MCF 10A (cell line): ENCODE data around the gene SMYD3. TPM values are rescaled to one million over a fixed set of nuclear protein-coding genes. Genes with fewer than 3 reads are reported as not detected.

Experiments
- BruUV-seq: library from RNA; stranded (reverse); fragments of 400-500 nt; replicated peaks from 2 replicates; lab custom pipeline; 2021; lab: Mats Ljungman, UMichigan
- CTCF ChIA-PET: fragments of 300-600 bp; sonication (Branson Sonifier 250); formaldehyde crosslinking; extraction: SDS; loops from one replicate; lab custom pipeline; 2021; ENCODE audit warnings: antibody characterized with exemption, inconsistent platforms; lab: Yijun Ruan, JAX
- POLR2A ChIA-PET: fragments of 300-600, 350-650 bp; sonication (Branson Sonifier 250); formaldehyde crosslinking; extraction: SDS; loops from one replicate; lab custom pipeline; 2020; ENCODE audit warnings: antibody characterized with exemption, inconsistent platforms; lab: Yijun Ruan, JAX
- DNase-seq: peaks from one replicate; pipeline ENCODE4 v3.0.0-alpha.2; 2018; ENCODE audit not compliant: unreplicated experiment
- H3K27ac Mint-ChIP-seq: one replicate; pipeline ENCODE4 v1.8.0; 2022; ENCODE audit warnings: mild to moderate bottlenecking, low read depth, mixed read lengths; ENCODE audit not compliant: unreplicated experiment
- H3K27me3 Mint-ChIP-seq: one replicate; pipeline ENCODE4 v1.8.0; 2022; ENCODE audit warnings: mixed read lengths; ENCODE audit not compliant: insufficient read depth, unreplicated experiment
- H3K36me3 Mint-ChIP-seq: one replicate; pipeline ENCODE4 v1.8.0; 2022; ENCODE audit warnings: mild to moderate bottlenecking, moderate library complexity, mixed read lengths; ENCODE audit not compliant: insufficient read depth, unreplicated experiment
- H3K4me1 Mint-ChIP-seq: one replicate; pipeline ENCODE4 v1.8.0; 2022; ENCODE audit warnings: mixed read lengths; ENCODE audit not compliant: insufficient read depth, unreplicated experiment
- H3K4me3 Mint-ChIP-seq: one replicate; pipeline ENCODE4 v1.8.0; 2022; ENCODE audit warnings: mild to moderate bottlenecking, moderate library complexity, mixed read lengths; ENCODE audit not compliant: unreplicated experiment
- H3K9me3 Mint-ChIP-seq: one replicate; pipeline ENCODE4 v1.8.0; 2022; ENCODE audit warnings: mixed read lengths; ENCODE audit not compliant: unreplicated experiment
- CTCF ChIP-seq: fragments of 200-600 bp; IDR thresholded peaks from one replicate; pipeline ENCODE4 v1.8.0; 2022; ENCODE audit warnings: antibody characterized with exemption, mild to moderate bottlenecking; ENCODE audit not compliant: unreplicated experiment
- intact Hi-C: fragments of 100-400 bp; cut with micrococcal nuclease; formaldehyde crosslinking; loops from 2 replicates; pipeline ENCODE4 v1.14.1; 2022
- total RNA-seq: library from RNA; stranded (reverse); gene quantifications from 2 replicates; pipeline ENCODE4 v1.2.3, GENCODE V29; 2022

The SMYD3 gene
- total RNA-seq, 1 experiment from 2014 or later, result 26.9 TPM

- CTCF ChIA-PET, result interaction anchor here (0.6 kb wide), 1 partner anchor 10 kb away, joined by 3 read pairs; no protein-coding TSS in a partner anchor
- BruUV-seq, result no TSS peak
- Mint-ChIP-seq H3K27me3 (no peaks in the 10 kb centered on the region), H3K36me3 (no peaks in the 10 kb centered on the region), H3K27ac (no peak overlapping the region), H3K9me3 (no peaks in the 10 kb centered on the region), H3K4me1 (no peaks in the 10 kb centered on the region), H3K4me3 (no peak overlapping the region)
- no peak for TF ChIP-seq CTCF
- DNase-seq, result no peak
- POLR2A ChIA-PET, result interaction anchor here (0.6 kb wide), 1 partner anchor 529 kb away, joined by 3 read pairs; no protein-coding TSS in a partner anchor
- intact Hi-C loops, result no loop called here
Observed at GRCh38 chr1:245829826-245830225, 677.3 kb downstream of the SMYD3 start.

GRCh38 chr1:245829194-245829593, 677.9 kb downstream of the SMYD3 start:
- TF ChIP-seq CTCF, result no peak
- BruUV-seq, result no TSS peak
- no peak for DNase-seq
- H3K36me3 Mint-ChIP-seq, result no peaks in the 10 kb centered on the region
- H3K27me3 Mint-ChIP-seq, result no peaks in the 10 kb centered on the region
- no peaks in the 10 kb centered on the region for H3K4me1 Mint-ChIP-seq
- intact Hi-C loops, result no loop called here
- H3K27ac Mint-ChIP-seq, result no peak overlapping the region
- ChIA-PET POLR2A (no interaction called here), CTCF (interaction anchor here (0.6 to 0.7 kb wide), 2 partner anchors 29 to 667 kb away, joined by 3 read pairs; no protein-coding TSS in a partner anchor)
- no peaks in the 10 kb centered on the region for H3K9me3 Mint-ChIP-seq
- H3K4me3 Mint-ChIP-seq, result no peak overlapping the region

GRCh38 chr1:245827301-245827700, 679.8 kb downstream of the SMYD3 start:
- BruUV-seq, result no TSS peak
- TF ChIP-seq CTCF, result no peak
- ChIA-PET POLR2A (no interaction called here), CTCF (interaction anchor here (0.7 to 0.8 kb wide), 2 partner anchors 9 to 476 kb away, joined by 3 read pairs; no protein-coding TSS in a partner anchor)
- DNase-seq, result no peak
- no peaks in the 10 kb centered on the region for H3K27me3 Mint-ChIP-seq
- no peak overlapping the region for H3K27ac Mint-ChIP-seq
- H3K36me3 Mint-ChIP-seq, result no peaks in the 10 kb centered on the region
- H3K4me3 Mint-ChIP-seq, result no peak overlapping the region
- H3K4me1 Mint-ChIP-seq, result peaks cover 14% of the 10 kb centered on the region
- H3K9me3 Mint-ChIP-seq, result no peaks in the 10 kb centered on the region
- intact Hi-C loops, result no loop called here

- CTCF ChIA-PET, result interaction anchor here (0.6 to 1.2 kb wide), 6 partner anchors 9 to 511 kb away, joined by 3 to 4 read pairs (median 3); no protein-coding TSS in a partner anchor
- BruUV-seq, result no TSS peak
- Mint-ChIP-seq H3K4me1 (peaks cover 14% of the 10 kb centered on the region), H3K9me3 (no peaks in the 10 kb centered on the region), H3K4me3 (no peak overlapping the region), H3K27ac (peak overlapping the region; percentile 3), H3K36me3 (no peaks in the 10 kb centered on the region), H3K27me3 (no peaks in the 10 kb centered on the region)
- POLR2A ChIA-PET, result interaction anchor here (0.6 kb wide), 1 partner anchor 19 kb away, joined by 3 read pairs; no protein-coding TSS in a partner anchor
- DNase-seq, result no peak
- TF ChIP-seq CTCF, result no peak
- intact Hi-C loops, result no loop called here
Observed at GRCh38 chr1:245825128-245825901, 681.8 kb downstream of the SMYD3 start.
